OCI-LY7 (cell line): Measurements from ENCODE around the gene PODXL2. TPM values are rescaled to one million over a fixed set of nuclear protein-coding genes. Genes with fewer than 3 reads are reported as not detected.

Source experiments
- BruUV-seq: library from RNA; stranded (reverse); fragments of 400-500 nt; replicated peaks from 2 replicates; lab custom pipeline; 2021; lab: Mats Ljungman, UMichigan
- CTCF ChIA-PET: fragments of 300-600 bp; sonication (Branson Sonifier 250); formaldehyde crosslinking; loops from one replicate; lab custom pipeline; 2022; ENCODE audit warnings: antibody characterized with exemption; ENCODE audit not compliant: unreplicated experiment; lab: Charles Lee
- POLR2A ChIA-PET: fragments of 300-600 bp; sonication (Branson Sonifier 250); formaldehyde crosslinking; loops from one replicate; lab custom pipeline; 2022; ENCODE audit warnings: antibody characterized with exemption; lab: Charles Lee
- DNase-seq: peaks from one replicate; pipeline ENCODE4 v3.0.0-alpha.2; 2015; ENCODE audit warnings: low spot score
- H2AFZ ChIP-seq: fragments of 200-600 bp; sonication (generic), shearing (Covaris generic); 2 replicates; pipeline ENCODE4 v1.6.1; 2014; ENCODE audit warnings: mild to moderate bottlenecking, antibody characterized with exemption, low read length, moderate library complexity
- H3K27ac ChIP-seq: fragments of 200-600 bp; sonication (generic); 2 replicates; pipeline ENCODE4 v1.5.1; 2014; ENCODE audit warnings: mixed run types, low read depth, mild to moderate bottlenecking, moderate library complexity, low read length, inconsistent platforms; ENCODE audit not compliant: poor library complexity, severe bottlenecking
- H3K36me3 ChIP-seq: fragments of 200-600 bp; sonication (generic); 2 replicates; pipeline ENCODE4 v1.6.1; 2014; ENCODE audit warnings: mild to moderate bottlenecking, antibody characterized with exemption, low read length, moderate library complexity, mixed read lengths; ENCODE audit not compliant: insufficient read depth
- H3K4me1 ChIP-seq: fragments of 200-600 bp; sonication (generic); 2 replicates; pipeline ENCODE4 v1.5.1; 2014; ENCODE audit warnings: mild to moderate bottlenecking, low read length; ENCODE audit not compliant: insufficient read depth, poor library complexity, severe bottlenecking
- H3K4me2 ChIP-seq: fragments of 200-600 bp; sonication (generic); 2 replicates; pipeline ENCODE4 v1.6.1; 2014; ENCODE audit warnings: mild to moderate bottlenecking, low read length
- H3K4me3 ChIP-seq: fragments of 200-600 bp; sonication (generic); 2 replicates; pipeline ENCODE4 v1.5.1; 2014; ENCODE audit warnings: mild to moderate bottlenecking, low read depth, low read length; ENCODE audit not compliant: poor library complexity, severe bottlenecking
- H3K79me2 ChIP-seq: fragments of 200-600 bp; sonication (generic); 2 replicates; pipeline ENCODE4 v1.6.1; 2016; ENCODE audit warnings: low read depth, mild to moderate bottlenecking, low read length, moderate library complexity, mixed read lengths; ENCODE audit not compliant: insufficient read depth
- H3K9me2 ChIP-seq: fragments of 200-600 bp; sonication (generic); 2 replicates; pipeline ENCODE4 v1.6.1; 2016; ENCODE audit warnings: mild to moderate bottlenecking, low read length, mixed read lengths; ENCODE audit not compliant: insufficient read depth
- H3K9me3 ChIP-seq: fragments of 200-600 bp; sonication (generic); 2 replicates; pipeline ENCODE4 v1.6.1; 2014; ENCODE audit warnings: mild to moderate bottlenecking, mixed run types, low read length, mixed read lengths
- H4K20me1 ChIP-seq: fragments of 200-600 bp; sonication (generic); 2 replicates; pipeline ENCODE4 v1.6.1; 2014; ENCODE audit warnings: mild to moderate bottlenecking, antibody characterized with exemption, low read length, moderate library complexity, mixed read lengths; ENCODE audit not compliant: insufficient read depth
- CTCF ChIP-seq: fragments of 200-600 bp; sonication (generic); conservative IDR thresholded peaks from 2 replicates; pipeline ENCODE4 v1.5.1; 2014; ENCODE audit warnings: mild to moderate bottlenecking, antibody characterized with exemption, low read length, moderate library complexity, mixed read lengths
- EZH2phosphoT487 ChIP-seq: fragments of 200-600 bp; sonication (generic); IDR thresholded peaks from 2 replicates; pipeline ENCODE4 v1.6.1; 2018; ENCODE audit warnings: low read depth, borderline replicate concordance, mild to moderate bottlenecking, mixed run types, antibody characterized with exemption, low read length, moderate library complexity, mixed read lengths
- intact Hi-C: fragments of 100-400 bp; cut with micrococcal nuclease; formaldehyde crosslinking; loops from one replicate; pipeline ENCODE4 v1.10.0; 2022; ENCODE audit not compliant: unreplicated experiment
- total RNA-seq, 2 experiments: library from RNA; depleted of rRNA in 1 of 2; stranded (reverse); fragments of >200 nt in 1 of 2; shearing (Covaris generic) in 1 of 2; gene quantifications; 2 replicates each; pipeline ENCODE4 v1.2.3, GENCODE V29; 2014 to 2022

The PODXL2 gene
- total RNA-seq, 2 experiments from 2014 or later, result 16.1 to 29.4 TPM

- ChIA-PET CTCF (no interaction called here), POLR2A (interaction anchor here (0.6 to 0.9 kb wide), 2 partner anchors 12 to 118 kb away, joined by 3 read pairs; no protein-coding TSS in a partner anchor)
- Histone ChIP-seq H3K9me3 (no peaks in the 10 kb centered on the region), H3K79me2 (no peaks in the 10 kb centered on the region), H3K9me2 (no peaks in the 10 kb centered on the region), H3K4me2 (no peak overlapping the region), H4K20me1 (no peaks in the 10 kb centered on the region), H3K36me3 (peaks cover 62% of the 10 kb centered on the region), H3K4me3 (no peak overlapping the region), H2AFZ (no peak overlapping the region), H3K4me1 (no peaks in the 10 kb centered on the region), H3K27ac (no peak overlapping the region)
- no peak for DNase-seq
- intact Hi-C loops, result no loop called here
- TF ChIP-seq CTCF, result no peak
- TF ChIP-seq EZH2phosphoT487, result no peak
- BruUV-seq, result no TSS peak
Observed at GRCh38 chr3:127717357-127718244, 88.6 kb downstream of the PODXL2 start.

- no TSS peak for BruUV-seq
- intact Hi-C loops, result no loop called here
Observed at GRCh38 chr3:127718245-127718915, 89.4 kb downstream of the PODXL2 start.

More at GRCh38 chr3:127718245-127718915, 89.4 kb downstream of the PODXL2 start:
- DNase-seq, result no peak
- Histone ChIP-seq H3K79me2 (no peaks in the 10 kb centered on the region), H4K20me1 (no peaks in the 10 kb centered on the region), H3K4me3 (no peak overlapping the region), H3K4me1 (no peaks in the 10 kb centered on the region), H2AFZ (no peak overlapping the region), H3K27ac (no peak overlapping the region), H3K4me2 (no peak overlapping the region), H3K9me3 (no peaks in the 10 kb centered on the region), H3K9me2 (no peaks in the 10 kb centered on the region), H3K36me3 (peaks cover 58% of the 10 kb centered on the region)
- CTCF ChIA-PET, result no interaction called here
- no peak for TF ChIP-seq CTCF
- TF ChIP-seq EZH2phosphoT487, result no peak
- POLR2A ChIA-PET, result interaction anchor here (0.6 kb wide), 1 partner anchor 119 kb away, joined by 3 read pairs; no protein-coding TSS in a partner anchor
